ENCODE data around the gene RBM7.

Gene RBM7

DNA sequence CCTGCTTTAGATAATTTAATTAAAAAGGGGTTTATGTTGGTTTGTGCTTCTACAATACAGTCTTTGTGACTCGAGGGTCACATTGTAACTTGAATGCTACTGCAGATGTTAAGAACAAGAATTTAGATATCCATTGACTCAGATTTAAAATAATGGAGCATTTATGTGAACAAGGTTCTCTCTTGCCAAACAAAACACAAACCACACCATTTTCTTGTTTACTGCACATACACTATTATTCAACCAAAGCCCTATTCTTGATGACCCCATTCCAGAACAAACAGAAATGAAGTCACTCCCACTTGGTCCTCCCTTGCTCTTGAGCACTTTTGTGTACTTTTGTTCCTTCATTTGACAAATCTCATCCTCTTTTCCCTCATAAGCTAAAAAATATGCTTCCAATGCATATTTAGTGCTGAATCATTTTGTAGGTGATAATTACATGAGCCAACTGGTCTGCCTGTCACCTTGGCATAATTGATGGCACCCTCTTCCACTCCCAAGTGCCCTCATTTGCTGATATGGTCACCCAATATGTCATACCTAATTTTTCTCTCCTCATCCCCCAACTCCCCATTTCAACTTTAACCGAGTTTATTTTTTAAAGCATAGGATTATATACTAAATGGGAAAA, 3.0 kb upstream of the RBM7 start:
- no peak for DNase-seq

DNA sequence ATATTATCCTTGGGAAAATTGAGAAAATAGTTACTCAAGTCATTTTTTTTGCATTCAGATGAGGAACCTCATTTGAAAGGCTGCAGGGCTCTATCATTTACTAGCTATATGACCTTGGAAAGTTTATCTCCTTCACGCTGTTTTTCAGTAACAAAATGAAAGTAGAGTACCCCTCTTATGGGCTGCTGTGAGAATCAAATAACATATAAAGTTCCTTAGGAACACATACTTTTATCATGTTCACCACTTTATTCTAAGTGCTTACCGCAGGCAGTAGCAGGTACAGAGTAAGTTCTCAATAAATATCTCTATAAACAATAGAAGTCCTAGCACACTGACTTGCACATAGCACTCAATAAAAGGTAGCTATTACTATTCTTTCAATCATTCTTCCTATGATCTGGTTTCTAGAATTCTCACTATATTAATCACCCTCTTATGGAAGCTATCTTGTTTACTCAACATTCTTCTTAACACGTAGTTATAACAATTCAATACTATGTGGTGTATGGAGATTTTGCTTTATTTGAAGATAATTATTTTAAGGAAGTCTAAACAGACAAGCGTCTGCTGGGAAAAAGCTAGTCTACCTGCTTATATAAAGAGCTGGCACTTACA, 2.1 kb upstream of the RBM7 start:
- no peak for DNase-seq

DNA sequence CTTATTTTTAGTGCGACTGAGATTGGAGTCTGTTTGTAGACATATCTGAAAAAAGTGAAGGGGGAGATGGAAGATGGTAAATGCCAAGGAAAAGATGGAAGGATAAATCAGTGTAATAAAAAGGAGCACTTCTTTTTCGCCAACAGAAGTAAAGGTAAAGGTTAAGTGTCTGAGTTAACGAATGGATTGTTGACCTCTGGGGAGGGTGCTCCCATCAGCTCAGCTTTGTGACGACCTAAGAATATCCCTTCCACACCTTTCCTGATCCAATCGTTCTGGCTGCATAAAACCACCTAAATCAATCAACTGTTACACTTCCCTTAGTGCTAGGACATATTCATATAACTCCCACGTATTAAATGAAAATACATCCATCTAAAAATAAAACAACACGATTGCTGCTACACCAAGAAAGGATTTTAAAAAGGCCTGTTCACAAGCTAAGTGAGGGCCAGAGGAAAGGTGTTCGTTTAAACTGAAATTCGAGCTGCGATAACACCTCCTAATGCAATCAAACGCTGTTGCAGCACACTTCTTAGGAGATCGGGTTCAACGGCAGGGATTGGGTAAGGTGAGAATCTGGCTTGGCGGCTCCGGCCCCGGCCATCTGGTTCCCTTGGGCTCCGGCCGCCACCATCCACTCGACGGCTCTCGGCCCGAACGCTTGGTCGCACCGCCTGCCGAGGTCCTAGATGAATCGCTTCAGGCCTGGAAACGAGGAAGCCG, 813 bp upstream of the RBM7 start:
- DNase-seq = no peak

DNA sequence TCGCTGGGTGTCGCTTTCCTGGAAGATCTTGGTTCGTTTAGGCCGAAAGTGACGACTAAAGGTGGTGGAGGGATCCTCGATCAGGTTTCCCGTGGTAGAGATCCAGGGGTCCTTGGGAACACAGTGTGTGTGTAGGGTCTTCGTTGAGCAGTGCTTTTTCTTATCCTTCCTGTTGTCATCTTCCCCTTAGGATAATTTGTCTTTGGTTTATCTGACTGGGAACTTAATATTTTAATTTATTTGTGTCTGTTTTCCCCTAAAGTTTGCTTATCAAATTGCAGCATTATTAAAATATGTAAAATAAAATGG, 403 bp downstream of the RBM7 start:
- DNase-seq = no peak

DNA sequence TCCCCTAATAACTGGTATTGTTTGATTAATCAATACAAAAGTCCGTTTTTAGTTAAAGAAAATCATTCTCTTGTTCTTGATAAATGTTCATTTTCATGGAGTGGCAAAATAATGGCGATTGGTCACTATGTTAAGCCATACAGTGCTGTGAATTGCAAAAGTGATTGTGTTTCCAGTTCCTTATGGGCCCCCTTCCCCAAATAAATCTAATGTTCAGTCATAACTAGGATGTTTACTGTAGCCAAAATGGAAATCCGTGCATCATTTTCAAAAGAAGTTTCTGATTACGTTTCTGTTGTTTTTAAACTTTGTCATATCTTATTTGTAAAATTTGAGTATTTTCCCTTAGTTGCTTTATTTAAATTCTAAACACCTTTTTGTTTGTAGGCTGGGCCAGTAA, 845 bp downstream of the RBM7 start:
- no peak for DNase-seq

DNA sequence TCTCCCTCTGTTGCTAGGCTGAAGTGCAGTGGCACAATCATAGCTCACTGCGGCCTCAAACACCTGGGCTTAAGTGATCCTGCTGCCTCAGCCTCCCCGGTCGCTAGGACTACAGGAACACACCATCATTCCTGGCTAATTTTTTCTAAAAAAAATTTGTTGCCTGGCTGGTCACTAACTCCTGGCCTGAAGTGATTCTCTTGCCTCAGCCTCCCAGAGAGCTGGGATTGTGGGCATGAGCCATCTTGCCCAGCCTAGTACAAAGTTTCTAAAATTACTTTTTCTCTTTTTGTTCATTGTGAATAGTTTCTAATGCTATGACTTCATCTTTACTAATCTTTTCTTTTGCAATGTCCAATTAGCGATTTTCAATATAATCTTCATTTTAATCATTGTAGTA, 12.5 kb downstream of the RBM7 start:
- DNase-seq = no peak

DNA sequence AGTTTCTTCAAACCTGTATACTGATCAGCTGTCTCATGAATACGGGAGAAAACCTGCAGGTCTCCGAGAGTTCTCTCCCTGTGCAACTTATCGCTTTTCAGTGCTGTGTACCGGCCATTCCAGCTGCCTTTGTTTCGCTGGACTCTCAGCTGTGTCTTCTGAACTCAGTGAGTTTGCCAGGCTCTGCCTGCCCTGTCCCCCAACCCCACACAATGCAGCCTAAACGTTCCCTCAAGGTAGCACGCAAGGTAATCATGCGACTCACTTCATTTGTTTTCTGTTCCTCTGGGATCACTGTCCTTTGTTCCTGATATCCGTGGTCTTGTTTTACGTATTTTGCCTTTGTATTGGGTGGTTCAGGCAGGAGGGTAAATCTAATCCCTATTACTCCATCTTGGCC, 13.5 kb downstream of the RBM7 start:
- no peak for DNase-seq

DNA sequence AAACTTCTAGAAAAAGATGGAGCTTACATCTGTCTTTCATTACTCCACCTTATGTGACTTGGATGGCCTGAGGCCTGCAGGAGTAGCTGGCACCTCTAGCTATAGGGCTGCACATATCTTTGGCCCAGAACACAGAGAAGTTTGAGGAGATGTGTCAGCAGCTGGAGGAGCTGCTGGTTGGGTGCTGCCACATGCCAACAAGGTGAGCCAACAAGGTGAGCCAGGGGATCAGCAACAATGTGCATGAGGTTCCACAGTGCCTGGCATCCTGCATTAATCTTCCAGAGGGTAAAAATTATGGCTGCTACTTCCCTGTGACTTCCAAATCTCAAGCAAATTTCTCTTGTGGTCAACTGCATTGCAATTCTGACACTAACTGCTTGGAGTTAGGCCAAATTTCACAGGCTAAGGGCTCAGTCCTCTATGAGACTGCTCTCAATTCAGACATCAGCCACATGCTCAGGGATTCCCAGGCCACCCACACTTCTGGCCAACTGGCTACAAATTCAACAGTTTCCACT, 16.0 kb downstream of the RBM7 start:
- no peak for DNase-seq

DNA sequence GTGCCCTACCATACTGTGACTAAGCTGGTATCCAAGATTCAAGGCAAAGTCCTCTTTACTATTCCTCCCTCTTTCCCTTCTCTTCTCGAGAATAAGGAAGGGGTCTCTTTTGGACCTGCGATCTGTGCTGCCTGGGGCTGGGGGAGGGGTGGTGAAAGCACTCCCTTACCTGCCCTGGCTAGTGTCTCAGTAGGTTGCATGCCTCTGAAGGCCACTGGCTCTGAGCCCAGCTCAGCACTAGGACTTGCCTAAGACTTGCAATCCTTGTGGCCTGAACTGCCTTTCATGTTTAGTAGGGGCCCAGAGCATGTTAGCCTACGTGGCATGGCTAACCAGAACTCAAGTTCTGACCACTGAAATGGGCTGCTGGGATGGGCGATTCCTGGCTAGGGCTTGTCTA, 25.8 kb downstream of the RBM7 start:
- no peak for DNase-seq

DNA sequence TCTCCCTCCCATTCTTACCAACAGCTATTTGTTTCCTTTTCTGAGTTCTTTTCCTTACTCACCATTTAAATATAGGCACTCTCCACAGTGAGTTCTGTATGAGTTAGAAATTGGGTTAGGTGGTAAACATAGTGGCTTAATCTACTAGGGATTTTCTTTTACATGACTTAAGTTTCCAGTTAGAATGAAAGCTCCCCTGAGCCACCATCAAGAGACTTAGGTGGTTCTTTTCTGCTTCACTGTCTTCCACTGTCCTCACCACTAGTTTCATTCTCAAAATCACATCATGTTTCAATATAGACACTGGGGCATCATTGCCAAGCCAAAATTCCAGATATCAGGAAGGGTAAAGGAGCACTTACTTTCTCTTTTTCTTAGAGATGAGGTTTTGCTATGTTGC, 29.8 kb downstream of the RBM7 start:
- no peak for DNase-seq

DNA sequence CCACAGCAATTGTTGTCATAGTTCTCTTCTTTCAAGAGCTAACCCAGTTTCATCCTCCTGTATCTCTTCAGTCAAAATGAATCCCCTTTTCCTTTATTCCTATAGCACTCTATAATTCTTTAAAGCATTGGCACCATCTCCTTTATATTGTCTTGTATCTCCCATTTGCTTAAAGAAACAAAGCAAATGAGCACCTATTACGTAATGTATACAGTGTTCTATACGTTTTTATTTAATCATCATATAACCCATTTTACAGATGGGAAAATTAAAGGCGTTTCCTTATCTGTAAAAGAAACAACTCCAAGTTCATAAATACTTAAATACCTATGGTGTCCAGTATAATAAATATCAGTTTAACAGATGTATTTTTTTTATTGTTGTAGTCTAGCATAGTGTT, 32.4 kb downstream of the RBM7 start:
- no peak for DNase-seq

DNA sequence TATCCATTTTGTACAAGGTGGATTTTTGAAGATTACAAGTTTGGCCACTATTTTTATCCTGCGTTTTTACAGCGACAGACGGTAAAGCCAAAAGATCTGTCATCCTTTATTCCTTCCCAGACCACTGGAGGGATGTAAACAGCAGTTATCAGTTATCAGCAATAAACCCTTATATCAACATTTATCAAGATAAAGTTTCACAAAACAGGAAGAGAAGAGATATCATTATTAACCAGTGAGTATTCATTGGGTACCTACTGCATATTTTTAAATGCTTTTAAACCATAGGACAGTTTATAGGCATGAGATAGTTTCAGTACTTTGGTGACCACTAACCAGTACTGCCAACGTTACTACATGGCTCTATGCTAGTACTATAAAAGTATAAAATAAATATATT, 32.9 kb downstream of the RBM7 start:
- DNase-seq = no peak

DNA sequence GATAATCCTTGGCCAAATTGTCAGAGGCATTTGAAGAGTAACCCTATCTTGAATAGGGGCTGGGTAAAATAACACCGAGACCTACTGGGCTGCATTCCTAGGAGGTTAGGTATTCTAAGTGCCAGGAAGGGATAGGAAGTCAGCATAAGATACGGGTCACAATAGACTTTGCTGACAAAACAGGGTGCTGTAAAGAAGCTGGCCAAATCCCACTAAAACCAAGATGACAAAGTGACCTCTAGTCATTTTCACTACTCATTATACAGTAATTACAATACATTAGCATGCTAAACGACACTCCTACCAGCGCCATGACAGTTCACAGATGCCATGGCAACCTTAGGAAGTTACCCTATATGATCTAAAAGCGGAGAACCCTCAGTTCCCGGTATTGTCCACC, 37.8 kb downstream of the RBM7 start:
- DNase-seq = no peak

DNA sequence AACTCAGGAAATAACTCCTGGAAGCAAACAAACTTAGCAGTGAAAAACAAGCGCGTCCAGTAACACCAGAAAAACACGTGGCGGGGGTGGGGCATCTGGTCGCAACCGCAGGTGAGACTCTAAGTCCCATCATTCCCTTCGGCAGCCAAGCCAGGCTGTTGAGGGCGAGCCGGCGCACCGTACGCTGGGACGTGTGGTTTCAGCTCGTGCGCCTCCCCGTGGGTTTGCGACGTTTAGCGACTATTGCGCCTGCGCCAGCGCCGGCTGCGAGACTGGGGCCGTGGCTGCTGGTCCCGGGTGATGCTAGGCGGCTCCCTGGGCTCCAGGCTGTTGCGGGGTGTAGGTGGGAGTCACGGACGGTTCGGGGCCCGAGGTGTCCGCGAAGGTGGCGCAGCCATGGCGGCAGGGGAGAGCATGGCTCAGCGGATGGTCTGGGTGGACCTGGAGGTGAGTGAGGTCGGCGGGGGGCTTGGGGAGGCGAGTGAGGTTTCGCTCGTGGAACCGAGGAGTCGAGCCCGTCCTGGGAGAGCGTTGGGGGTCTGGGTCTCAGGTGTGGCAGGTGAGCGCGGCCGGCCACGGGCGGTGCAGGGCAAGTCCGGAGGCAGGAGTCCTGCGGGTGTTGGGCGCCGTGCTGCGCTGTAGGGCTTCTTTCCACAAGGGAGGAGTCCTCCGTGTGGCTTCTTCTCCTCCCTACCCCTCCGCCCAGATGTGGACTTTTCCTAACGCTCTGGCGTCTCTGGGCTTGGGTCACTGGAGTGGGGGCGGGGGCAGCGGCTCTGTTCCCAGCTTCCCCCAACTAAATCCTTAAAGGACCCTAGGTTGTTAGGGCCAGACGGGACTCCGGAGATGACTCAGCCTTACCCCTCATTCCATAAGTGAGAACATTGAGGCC, 39.0 kb downstream of the RBM7 start, which contains the start of gene REXO2:
Gene REXO2, plus strand, starts transcription at position 239 of the 892 bp plus-strand sequence. Its CDS starts 62 bp downstream, at position 301.
- peak; percentile 94 for DNase-seq

DNA sequence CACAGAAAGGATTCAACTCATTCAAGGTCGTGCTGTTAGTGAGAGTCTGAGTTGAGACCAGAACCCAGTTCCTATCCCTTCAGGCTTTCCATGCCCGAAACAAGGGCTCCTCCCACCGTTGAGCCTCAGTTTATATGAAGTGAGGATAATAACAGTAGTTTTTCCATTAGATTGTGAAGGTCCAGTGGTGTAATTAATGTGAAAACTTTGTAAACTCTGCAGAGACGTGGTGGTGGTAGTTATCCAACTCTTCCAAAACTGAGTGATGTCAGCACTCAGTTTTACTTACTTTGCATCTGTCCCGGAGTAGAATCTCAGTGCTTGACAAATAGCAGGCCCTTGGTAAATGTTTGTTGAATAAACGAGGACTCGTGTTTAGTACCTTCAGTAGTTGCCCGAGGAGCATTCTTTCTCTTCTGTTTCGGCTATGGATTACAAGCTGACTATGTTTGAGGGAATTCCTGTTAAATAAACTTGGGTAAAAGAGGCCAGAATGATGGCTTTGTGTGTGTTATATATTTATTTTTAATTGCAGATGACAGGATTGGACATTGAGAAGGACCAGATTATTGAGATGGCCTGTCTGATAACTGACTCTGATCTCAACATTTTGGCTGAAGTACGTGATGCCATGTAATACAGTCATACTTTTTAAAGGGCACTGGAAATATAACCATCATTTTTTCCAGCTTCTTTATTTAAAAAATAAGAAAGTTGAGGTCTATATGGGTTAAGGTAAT, 39.8 kb downstream of the RBM7 start:
- DNase-seq = no peak

DNA sequence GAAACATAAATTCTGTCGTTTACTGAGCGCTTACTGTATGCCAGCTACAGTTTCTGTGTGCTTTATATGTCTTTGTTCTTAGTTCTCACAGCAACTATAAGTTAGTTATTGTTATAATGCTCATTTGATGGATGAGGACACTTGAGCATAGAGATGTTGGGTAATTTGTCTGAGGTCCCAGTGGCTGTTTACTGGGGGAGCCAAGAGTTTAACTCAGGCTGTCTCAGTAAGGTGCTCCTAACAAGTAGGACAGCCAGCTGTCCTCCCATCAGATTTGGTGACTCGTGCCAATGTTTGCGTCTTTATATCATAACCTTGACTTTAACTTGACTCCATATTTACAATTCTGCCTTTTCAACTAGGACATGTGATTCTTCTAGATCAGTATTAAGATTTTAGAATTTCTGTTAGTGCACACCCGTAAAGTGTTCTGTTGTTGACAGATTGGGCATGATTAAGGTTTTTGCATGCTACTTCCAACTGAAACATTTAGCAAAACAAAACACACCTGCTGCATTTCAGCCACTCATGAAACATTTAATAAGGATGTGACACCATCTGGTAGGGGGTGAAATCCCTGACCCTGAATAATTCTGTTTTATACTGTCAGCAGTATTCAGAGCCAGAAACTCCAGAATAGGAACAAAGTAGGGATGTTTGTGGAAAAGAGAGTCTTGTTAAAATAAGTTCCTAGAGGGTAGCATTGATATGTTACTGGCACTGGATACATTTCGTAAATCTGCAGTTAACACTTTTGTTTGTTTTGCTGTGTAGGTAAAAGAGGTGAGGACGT, 40.7 kb downstream of the RBM7 start:
- DNase-seq = no peak

DNA sequence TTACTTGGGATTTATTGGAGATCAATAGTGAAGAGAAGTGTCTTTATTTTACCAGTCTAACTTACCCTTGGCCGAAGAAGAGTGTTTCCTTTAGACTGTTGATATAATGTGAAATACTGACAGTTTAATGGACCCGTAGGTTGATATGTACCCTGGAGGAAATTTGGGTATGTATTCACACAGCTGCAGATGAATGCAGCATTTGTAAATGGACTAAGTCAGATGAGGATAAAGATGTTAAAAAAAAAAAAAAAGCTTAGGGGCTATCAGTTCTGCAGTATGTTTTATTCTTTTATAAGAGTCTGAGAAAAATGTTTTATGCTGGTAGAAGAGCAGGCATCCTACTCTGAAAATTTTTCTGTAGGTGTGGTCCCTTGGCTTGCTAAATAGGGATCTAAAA, 41.5 kb downstream of the RBM7 start:
- no peak for DNase-seq

DNA sequence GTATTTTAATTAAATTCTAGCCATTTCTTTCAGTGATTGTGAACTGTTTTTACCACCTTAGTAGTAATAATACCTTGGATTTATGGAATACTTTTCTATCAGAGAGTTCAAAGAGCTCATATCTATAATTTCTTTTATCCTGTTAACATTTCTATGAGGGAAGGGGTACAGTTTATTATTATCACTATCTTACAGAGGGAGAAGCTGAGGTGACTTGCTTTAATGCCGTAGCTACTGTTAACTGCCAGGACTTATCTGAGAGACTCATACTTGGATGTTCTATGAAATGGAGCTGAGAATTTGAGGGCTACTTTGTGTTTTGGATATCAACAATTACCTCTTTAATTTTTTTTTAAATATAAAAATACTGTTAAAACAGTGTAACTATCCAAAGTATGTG, 42.1 kb downstream of the RBM7 start:
- DNase-seq = no peak

DNA sequence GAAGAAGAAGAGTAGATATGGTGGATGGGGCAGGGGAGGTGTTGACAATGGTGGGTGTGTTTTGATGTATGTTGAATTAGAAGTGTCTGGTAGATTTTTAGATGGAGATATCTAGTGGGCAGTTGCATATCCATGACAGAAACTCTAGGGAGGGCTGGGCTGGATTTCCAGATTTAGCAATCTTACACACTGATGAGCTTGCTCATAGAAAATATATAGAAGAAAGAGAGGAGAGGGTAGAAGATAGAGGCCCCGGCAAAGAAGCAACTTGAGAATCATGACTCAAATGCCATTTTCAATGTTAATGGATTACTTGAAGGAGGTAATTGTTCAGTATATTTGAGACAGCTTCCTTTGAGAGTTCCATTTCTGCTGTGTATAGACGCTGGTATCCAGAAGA, 47.0 kb downstream of the RBM7 start:
- DNase-seq = no peak

DNA sequence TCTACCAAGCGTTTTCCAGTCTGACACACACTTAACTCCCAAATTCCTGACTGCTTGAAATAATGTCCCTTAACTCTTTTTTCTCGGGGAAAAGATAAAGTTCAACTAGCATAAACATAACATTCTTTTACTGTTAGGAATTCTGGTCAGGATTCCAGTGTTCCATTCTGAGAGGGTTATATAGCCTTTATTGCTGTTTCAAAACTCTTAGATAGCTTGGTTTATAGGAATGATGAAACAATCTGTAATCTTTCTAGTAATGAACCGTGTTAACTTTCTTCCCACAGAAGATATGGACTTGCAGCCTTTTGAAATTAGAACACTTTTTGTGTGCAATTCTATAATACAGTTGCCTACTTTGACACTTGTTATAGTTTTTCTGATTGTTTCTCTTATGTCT, 47.4 kb downstream of the RBM7 start:
- DNase-seq = no peak

DNA sequence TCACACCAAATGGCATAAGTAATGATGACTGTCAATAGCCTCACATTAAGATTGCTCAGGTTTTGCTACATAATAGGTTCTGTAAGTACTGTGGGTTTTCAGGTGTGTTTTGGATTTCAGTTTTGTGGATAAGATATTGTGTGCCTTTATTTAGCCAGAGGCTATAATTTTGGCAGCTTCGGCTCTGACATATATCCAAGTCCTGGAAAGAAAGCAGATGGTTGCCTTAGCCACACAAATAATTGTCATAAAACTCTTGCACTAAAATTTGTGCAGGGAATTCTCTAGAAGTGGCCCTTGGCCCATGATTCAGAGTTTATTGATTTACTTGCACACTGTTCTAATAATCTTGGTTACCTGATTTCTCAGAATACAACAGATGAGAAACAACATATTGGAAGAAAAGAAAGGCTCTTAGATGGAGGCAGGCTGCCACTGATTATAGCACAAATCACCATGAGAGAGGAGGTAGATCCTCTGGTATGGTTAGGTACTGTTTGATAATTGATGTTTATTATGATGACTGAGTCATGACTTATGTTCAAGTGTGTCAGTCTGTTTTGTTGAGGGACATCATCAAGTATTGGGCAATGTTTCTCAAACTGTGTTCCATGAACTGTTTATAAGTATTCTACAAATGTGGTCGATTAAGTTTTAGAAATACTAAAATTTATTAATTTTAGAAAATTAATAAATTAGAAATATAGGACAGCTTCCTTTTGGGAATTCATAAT, 48.5 kb downstream of the RBM7 start:
- DNase-seq = no peak

Measured in activated CD8-positive, alpha-beta memory T cell treated with anti-CD3 and anti-CD28 coated beads, Interleukin-2, amount 50 U/mL, for 4 hours (primary cell).